ENCODE measurements around the gene SLC30A7. TPM values are rescaled to one million over a fixed set of nuclear protein-coding genes. Genes with fewer than 3 reads are reported as not detected.
A peak's percentile ranks its signal among the peaks of the same experiment; 100 is the strongest.

SLC30A7 gene
- total and polyA plus RNA-seq, 4 donors: 6.0 to 38.9 (median 10.9) TPM

DNA sequence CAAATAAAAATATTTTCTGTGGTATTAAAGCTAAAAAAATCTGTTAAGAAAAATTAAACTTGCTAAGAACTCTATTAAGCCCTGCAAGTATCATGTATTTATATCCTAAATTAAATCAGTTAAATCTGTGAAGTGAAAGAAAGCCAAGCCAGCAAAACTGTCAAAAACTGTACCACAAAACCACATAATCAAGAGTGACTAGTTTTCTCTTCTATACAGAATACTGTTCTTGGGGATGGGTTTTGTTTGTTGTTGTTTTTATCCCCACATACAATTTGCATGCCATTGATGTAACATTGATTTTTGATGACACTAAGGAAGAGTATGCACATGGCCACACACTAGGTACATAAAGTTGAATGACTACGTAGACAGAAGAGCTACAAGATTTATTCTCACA lies 109.3 kb downstream of the SLC30A7 start (continued):
- TF ChIP-seq FOXA1 (IDR thresholded peaks at IDR 0.05): no peak

DNA sequence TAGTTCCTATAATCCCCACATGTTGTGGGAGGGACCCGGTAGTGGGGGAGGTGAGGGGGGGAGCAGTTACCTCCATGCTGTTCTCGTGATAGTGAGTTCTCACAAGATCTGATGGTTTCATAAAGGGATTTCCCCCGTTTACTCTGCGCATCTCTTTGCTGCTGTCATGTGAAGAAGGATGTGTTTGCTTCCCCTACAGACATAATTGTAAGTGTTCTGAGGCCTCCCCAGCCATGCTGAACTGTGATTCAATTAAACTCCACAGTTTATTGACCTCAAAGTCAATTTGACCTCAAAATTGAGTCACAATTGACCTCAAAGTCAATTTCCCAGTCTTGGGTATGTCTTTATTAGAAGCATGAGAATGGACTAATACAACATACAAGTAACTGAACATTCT lies 110.0 kb downstream of the SLC30A7 start:
- no peak overlapping the region for H3K4me3 ChIP-seq (ENCODE audit: low read depth in 1 of 3, low read length in 3 of 3)
- no peaks in the 10 kb centered on the region for H3K27me3 ChIP-seq (ENCODE audit: control insufficient read depth in 4 of 4, insufficient read depth in 4 of 4, low read length in 3 of 4)
- no peak overlapping the region for H3K9ac ChIP-seq (ENCODE audit: low read depth in 1 of 2, low read length in 2 of 2)
- WGBS: 94% methylated on average over 4 of the region's 4 CpGs
- TF ChIP-seq EGR1 (IDR thresholded peaks at IDR 0.05; ENCODE audit: low read depth in 2 of 2) (no peak), FOXA2 (IDR thresholded peaks at IDR 0.05) (no peak), GABPA (IDR thresholded peaks at IDR 0.05 in 1 of 2, conservative IDR thresholded peaks at IDR 0.05 in 1 of 2) (no peak), RXRA (IDR thresholded peaks at IDR 0.05) (peak; percentile 74 to 83), HNF4G (IDR thresholded peaks at IDR 0.05) (no peak), NR2F2 (IDR thresholded peaks at IDR 0.05) (peak; percentile 30), SP1 (IDR thresholded peaks at IDR 0.05) (peak; percentile 17), RAD21 (IDR thresholded peaks at IDR 0.05) (no peak), YY1 (IDR thresholded peaks at IDR 0.05) (no peak), JUND (IDR thresholded peaks at IDR 0.05) (peak; percentile 10 to 24), TAF1 (conservative IDR thresholded peaks at IDR 0.05) (no peak), HNF4A (conservative IDR thresholded peaks at IDR 0.05) (peak; percentile 19 to 37), FOXA1 (IDR thresholded peaks at IDR 0.05) (no peak)
- TF ChIP-seq, protein P1, sequence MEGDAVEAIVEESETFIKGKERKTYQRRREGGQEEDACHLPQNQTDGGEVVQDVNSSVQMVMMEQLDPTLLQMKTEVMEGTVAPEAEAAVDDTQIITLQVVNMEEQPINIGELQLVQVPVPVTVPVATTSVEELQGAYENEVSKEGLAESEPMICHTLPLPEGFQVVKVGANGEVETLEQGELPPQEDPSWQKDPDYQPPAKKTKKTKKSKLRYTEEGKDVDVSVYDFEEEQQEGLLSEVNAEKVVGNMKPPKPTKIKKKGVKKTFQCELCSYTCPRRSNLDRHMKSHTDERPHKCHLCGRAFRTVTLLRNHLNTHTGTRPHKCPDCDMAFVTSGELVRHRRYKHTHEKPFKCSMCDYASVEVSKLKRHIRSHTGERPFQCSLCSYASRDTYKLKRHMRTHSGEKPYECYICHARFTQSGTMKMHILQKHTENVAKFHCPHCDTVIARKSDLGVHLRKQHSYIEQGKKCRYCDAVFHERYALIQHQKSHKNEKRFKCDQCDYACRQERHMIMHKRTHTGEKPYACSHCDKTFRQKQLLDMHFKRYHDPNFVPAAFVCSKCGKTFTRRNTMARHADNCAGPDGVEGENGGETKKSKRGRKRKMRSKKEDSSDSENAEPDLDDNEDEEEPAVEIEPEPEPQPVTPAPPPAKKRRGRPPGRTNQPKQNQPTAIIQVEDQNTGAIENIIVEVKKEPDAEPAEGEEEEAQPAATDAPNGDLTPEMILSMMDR (IDR thresholded peaks at IDR 0.05; ENCODE audit: low read depth, low read length, missing input control): no peak
- TF ChIP-seq, protein P2, sequence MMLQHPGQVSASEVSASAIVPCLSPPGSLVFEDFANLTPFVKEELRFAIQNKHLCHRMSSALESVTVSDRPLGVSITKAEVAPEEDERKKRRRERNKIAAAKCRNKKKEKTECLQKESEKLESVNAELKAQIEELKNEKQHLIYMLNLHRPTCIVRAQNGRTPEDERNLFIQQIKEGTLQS (IDR thresholded peaks at IDR 0.05): no peak
- TF ChIP-seq, protein P3, sequence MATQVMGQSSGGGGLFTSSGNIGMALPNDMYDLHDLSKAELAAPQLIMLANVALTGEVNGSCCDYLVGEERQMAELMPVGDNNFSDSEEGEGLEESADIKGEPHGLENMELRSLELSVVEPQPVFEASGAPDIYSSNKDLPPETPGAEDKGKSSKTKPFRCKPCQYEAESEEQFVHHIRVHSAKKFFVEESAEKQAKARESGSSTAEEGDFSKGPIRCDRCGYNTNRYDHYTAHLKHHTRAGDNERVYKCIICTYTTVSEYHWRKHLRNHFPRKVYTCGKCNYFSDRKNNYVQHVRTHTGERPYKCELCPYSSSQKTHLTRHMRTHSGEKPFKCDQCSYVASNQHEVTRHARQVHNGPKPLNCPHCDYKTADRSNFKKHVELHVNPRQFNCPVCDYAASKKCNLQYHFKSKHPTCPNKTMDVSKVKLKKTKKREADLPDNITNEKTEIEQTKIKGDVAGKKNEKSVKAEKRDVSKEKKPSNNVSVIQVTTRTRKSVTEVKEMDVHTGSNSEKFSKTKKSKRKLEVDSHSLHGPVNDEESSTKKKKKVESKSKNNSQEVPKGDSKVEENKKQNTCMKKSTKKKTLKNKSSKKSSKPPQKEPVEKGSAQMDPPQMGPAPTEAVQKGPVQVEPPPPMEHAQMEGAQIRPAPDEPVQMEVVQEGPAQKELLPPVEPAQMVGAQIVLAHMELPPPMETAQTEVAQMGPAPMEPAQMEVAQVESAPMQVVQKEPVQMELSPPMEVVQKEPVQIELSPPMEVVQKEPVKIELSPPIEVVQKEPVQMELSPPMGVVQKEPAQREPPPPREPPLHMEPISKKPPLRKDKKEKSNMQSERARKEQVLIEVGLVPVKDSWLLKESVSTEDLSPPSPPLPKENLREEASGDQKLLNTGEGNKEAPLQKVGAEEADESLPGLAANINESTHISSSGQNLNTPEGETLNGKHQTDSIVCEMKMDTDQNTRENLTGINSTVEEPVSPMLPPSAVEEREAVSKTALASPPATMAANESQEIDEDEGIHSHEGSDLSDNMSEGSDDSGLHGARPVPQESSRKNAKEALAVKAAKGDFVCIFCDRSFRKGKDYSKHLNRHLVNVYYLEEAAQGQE (IDR thresholded peaks at IDR 0.05): no peak
- TF ChIP-seq, protein P4, sequence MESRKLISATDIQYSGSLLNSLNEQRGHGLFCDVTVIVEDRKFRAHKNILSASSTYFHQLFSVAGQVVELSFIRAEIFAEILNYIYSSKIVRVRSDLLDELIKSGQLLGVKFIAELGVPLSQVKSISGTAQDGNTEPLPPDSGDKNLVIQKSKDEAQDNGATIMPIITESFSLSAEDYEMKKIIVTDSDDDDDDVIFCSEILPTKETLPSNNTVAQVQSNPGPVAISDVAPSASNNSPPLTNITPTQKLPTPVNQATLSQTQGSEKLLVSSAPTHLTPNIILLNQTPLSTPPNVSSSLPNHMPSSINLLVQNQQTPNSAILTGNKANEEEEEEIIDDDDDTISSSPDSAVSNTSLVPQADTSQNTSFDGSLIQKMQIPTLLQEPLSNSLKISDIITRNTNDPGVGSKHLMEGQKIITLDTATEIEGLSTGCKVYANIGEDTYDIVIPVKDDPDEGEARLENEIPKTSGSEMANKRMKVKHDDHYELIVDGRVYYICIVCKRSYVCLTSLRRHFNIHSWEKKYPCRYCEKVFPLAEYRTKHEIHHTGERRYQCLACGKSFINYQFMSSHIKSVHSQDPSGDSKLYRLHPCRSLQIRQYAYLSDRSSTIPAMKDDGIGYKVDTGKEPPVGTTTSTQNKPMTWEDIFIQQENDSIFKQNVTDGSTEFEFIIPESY (IDR thresholded peaks at IDR 0.05): no peak
- TF ChIP-seq, protein P5, sequence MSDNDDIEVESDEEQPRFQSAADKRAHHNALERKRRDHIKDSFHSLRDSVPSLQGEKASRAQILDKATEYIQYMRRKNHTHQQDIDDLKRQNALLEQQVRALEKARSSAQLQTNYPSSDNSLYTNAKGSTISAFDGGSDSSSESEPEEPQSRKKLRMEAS (IDR thresholded peaks at IDR 0.05): no peak
- H3K27ac ChIP-seq (ENCODE audit: low read depth in 1 of 2, low read length in 2 of 2): no peak overlapping the region
- no peak for DNase-seq (ENCODE audit: low spot score)
- peaks cover 0 to 4% (median 0%) of the 10 kb centered on the region in 4 donors for H3K36me3 ChIP-seq (ENCODE audit: control insufficient read depth in 4 of 4, insufficient read depth in 3 of 4, low read depth in 1 of 4, low read length in 3 of 4)
- H3K9me3 ChIP-seq (ENCODE audit: control insufficient read depth in 4 of 4, low read length in 3 of 4): no peaks in the 10 kb centered on the region
- H3K4me1 ChIP-seq (ENCODE audit: control insufficient read depth in 4 of 4, insufficient read depth in 4 of 4, low read length in 3 of 4): peaks cover 2 to 12% (median 9%) of the 10 kb centered on the region in 4 donors

Data from liver (tissue), 9 donors.